GM21360 (cell line): Measurements from ENCODE around the gene C5orf15.
"Not testable (repeated sequence)": the region's sequence is repeated elsewhere in the genome, so short reads cannot be mapped to it uniquely, and the experiment has no call there.

ENCODE experiments used
- ATAC-seq: cut with Tn5 transposase; IDR thresholded peaks from one replicate; pipeline ENCODE4 v1.9.1; 2021; ENCODE audit warnings: mild to moderate bottlenecking, moderate library complexity; ENCODE audit not compliant: unreplicated experiment

Gene C5orf15

DNA sequence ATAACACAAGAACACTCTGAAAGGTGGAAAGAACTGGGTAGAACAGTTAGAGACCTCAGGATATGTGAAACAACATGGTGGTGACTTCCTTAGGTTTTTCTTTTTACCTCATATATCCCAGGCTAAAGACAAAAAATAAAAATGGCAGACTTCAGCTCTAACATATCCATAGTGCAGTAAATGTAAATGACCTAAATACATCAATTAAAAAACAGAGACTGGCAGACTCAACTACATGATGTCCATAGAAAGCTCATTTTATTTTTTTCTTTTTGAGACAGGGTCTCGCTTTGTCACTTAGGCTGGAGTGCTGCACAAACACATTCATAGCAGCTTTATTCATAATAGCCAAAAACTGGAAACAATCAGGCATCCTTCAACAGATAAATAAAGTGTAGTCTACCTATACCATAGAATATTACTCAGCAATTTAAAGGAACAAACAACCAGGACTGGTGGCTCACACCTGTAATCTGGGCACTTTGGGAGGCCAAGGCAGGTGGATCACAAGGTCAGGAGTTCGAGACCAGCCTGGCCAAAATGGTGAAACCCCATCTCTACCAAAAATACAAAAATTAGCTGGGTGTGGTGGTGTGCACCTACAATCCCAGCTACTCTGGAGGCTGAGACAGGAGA lies 4.8 kb downstream of the C5orf15 start:
- ATAC-seq = no peak

DNA sequence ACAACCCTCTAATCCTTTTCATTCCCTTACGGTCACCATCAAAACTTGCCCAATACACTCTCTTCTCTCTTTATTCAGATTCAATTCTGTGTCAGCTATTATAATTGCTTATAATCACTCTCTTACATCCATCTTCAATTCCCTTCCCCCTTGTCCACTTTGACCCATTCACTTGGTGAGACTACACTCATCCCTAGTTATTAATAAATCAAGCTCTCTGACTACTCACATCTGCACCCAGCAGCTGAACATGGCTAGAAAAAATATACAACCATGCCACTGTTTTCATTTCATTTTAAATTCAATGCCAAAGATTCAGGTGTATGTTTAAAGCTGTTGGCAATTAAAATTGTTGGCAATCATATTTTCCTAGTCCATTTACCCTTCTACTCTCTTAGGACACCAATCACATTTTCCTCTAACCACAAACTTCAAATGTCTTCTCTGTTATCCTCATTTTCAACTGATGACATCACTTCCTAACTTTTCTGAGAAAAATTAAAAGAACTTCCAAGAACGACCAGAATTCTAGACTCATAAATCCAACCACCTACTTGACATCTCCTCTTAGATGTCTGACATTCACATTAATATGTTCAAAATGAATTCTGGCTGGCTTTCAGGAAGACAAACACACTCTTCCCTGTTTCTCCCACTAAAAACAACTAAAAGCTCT lies 5.5 kb downstream of the C5orf15 start:
- no peak for ATAC-seq

DNA sequence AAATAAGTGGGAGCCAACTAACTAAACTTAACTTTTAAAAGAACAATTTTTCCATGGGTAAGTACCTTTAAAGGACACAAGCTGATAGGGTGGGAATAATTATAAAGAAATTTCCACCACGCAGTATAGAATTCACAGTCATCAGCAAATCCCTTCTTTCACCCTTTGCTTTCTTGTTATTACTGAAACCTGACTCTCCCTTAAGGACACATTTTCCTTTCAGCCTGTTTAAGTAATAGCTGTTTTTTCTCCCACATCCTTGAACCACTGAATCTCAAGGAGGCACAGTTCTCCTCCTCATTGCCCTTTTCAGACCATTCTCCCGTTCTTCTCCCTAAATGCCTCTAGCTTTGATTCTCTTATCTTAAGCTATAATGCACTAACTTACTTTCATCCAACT lies 6.3 kb downstream of the C5orf15 start:
- no peak for ATAC-seq

DNA sequence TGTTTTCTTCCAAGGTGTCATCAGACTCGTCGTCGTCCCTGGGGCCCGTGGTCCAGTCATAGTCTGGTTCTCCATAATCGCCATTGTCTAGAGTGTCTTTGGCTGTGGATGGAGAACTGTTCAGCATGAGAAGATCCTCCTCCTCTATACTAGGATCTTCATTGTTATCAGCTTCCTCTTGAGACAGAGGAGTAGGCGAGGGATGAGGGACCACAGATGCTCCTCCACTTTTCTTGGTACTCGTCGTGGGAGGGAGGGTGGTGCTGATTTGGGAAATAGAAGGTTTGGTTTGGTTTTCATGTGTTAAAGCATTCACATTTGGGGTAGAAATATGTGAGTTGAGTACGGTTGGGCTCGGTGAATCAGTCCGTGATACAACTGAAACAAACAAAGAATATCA lies 8.8 kb downstream of the C5orf15 start:
- ATAC-seq = no peak

DNA sequence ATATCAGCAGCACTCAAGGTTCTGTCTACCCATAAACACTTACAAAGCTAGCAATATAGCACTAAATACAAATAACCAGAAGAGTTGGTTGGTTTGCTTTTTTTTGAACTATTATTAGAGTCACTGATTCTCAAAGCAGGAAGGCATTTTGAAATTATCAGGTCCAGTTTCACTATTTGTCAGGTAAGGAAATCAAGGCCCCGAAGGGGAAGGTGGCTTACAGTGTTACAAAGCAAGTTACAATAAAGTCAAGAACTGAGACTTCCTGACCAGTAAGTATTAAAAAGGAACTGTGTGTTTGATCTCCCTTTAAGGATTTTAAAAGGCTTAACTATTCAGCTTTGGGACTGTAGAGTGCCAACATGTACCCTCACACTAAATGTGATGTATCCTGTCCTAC lies 10.8 kb downstream of the C5orf15 start:
- peak; percentile 71 for ATAC-seq

DNA sequence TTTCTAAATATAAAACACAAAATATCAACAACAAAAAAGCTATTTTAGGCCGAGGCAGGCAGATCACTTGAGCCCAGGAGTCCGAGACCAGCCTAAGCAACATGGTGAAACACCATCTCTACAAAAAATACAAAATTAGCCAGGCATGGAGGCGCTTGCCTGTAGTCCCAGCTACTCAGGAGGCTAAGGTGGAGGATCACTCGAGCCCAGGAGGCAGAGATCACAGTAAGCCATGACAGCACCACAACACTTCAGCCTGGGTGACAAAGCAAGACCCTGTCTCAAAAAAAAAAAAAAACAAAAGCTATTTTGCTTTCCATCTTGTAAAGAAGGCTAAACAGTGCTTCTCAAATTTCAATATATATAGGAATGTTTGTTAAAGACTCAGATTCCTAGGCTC lies 11.3 kb downstream of the C5orf15 start:
- no peak for ATAC-seq

DNA sequence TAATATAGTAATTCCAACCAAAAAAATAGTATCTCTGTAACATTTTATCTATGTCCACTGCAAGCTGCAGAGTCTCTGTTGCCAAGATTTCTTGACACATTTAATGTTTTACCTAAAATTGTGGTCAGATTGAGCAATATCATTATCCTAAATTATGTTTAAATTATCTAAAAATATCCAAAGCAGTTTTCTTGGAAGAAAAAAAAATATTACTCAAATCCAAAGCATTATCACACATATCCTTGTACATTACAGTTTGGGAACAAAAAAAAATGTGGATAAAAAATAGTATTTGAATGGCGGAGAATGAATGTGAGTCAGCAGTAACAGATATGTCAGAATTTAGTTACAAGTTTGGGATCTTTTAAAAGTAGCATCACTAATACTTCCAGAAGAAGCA lies 12.2 kb downstream of the C5orf15 start:
- not testable (repeated sequence) for ATAC-seq

DNA sequence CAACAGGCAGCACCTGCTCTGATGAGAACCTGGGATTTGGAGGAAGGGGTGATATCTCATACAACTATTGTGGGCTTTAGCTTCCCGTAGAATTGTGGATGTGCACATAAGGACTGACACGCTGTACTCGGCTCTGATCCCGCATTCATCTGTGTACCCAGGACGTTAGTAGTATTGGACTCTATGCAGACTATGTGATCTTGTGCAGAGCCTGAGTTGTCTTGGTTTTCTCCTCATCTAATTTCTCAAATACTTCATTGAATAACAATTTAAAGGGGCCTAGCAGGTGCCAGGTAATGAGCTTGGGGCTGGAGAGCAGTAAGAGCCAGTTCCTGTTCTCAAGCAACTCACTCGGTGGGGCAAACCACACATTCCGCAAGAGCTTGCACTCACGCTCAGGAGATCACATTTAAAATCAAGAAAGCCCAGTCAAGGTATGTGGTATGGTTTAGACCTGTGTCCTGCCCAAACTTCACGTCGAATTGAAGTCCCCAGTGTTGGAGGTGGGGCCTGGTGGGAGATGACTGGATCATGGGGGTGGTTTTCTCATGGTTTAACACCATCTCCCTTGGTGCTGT lies 14.8 kb downstream of the C5orf15 start:
- no peak for ATAC-seq

DNA sequence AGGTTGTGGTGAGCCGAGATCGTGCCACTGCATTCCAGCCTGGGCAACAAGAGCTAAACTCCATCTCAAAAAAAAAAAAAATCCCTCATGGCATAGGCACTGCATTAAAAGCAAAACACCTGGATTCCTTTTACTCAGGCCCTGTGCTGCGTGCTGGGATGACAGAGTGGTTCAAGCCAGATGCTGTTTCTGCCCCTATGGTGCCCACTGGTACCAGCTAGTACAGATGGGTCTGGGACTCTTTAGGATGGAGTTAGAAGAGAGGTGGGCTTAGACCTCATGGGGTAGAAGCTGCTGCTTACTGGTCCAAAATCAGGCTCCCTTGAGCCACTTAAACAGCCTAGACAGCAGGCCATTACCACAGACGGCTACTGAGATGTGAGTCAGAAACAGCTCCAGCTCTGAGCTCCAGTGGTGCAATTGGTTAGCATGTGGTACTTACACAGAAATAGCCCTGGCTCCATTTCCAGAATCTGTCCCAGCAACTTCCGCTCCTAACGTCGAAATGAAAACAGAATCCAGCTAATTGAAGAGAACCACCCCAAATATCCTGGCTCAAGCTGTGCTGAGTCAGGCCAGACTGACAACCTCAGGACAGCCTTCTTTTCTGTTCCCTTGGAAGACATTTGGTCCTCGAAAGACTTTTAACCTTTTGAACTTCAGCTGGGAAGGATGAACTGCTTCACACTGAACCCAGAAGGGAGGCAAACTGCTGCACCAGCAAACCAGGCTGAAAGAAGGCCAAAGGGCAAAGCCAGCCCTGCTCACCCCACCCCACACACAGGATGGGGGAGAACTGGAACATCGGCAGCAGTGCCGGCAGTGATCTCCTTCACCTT lies 15.5 kb downstream of the C5orf15 start:
- ATAC-seq = no peak

DNA sequence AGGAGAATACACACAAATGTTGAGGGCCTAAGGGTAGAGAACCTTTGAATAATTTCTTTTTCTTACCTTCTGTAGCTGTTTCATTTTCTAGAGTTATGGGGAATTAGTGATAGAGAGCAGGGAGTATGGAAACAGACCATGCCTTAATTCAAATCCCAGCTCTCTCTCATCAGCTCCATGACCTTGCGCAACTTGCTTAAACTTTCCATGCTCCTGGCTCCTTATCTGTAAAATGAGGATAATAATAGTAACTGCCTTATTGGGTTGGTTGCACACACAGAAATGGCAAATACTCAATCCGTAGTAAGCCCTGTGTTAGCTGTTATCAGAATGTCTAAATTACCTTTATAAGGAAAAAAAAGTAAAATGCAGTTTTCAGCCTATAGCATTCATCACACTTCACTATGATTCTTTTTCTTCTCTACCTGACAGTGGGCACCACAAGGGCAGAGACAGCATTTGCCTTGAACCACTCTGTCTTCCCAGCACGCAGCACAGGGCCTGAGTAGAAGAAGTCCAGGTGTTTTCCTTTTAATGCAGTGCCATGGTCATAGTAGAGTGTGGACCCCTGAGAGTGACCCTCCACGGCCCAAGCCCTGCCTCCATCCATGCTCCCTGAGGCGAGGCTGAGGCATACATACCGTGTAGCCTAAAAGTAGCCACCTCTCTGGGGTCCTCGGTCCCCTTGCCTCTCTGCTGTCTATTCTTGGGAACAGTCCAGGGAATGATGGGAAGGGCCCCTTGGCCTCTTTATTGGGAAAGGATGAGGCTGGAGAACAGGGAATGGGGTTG lies 17.4 kb downstream of the C5orf15 start:
- ATAC-seq = no peak

DNA sequence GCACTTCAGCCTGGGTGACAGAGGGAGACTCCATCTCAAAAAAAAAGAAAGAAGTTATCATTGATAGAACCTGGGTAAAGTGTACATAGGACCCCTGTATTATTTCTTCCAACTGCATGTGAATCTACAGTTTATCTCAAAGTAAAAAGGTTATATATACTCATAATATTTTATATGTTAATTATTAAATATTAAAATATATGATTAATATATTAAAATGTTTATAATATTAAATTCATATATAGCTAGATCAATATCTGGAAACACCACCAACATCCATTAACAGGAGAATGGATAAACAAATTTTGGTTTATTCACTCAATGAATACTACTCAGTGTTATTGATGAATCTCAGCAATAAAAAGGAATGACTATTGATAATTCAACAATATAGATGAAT lies 19.7 kb downstream of the C5orf15 start:
- no peak for ATAC-seq

DNA sequence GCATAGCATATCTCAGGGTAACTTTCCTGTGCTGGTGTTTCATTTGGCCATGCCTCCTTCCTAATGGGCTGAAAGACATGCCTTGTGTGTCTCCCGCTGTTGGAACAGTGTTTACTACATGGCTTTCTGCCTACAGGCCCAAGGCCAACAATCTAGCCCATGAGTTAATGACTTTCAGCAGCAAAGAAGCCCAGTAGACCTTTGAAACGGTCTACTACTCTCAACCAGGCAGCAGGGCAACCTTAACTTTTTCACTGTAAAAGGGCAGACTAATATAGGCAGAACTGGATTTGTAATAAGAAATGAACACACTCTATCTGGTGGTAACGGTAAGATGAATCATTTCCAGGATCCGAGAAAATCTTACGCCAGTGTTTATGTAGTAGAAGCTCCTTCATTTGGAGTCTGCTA lies 21.0 kb downstream of the C5orf15 start:
- ATAC-seq = no peak

DNA sequence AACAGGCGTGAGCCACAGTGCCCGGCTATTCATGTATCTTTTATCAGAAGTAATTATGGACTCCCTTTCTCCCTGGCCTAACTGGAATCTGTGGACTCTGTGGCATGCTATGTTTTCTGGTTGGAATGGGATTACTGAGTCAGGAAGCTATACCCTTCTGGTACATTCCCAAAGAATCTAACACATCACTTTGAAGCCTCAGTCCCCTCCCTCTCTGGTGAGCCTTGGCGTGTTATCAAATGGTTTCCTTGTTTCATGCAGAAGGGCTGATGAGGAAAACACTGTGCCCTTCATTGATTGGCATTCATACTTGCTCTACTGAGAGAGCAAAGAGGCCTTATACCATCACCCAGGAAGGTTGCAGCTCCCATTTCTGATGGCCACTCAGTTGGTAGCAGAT lies 22.9 kb downstream of the C5orf15 start:
- no peak for ATAC-seq

DNA sequence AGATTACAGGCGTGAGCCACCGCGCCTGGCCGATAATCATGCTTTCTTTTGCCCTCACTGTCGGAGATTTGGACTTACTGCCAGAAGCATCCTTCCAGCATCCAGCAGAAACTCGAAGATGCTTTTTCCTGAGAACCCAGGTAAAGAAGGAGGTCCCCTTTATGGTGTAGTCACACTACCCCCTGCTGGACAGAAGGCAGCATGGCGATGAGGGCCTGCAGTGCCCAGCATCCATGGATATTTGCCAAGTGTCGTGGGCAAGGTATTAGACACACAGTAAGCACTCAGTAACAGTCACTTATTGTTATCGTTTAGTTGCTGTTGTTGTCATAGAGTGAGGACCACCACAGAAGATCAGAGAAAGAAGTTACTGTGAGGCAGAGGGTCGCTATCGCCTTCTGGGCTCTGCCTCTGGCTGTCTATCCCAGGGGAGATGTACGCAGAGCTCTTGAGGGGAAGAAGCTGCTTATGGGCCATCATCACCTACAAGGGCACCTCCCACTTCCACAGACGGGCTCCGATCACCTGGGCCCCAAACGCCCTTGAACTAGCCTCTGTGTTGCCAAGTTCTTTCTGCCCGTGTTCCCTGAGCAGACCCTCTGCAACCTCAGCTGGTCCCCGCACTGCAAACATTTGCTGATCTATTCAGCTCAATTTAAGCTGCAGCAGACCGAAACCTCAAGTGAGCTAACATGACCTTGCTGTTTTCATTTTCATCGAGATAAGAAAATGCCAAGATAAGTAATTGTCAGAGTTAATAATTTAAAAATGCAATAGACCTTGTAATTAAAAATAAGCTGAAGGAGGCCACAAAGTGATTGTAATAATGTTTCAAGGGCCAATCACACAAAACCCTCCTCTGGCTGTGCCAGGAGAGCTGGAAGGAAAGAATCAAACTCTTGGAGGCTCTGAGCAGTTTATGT lies 23.9 kb downstream of the C5orf15 start:
- ATAC-seq = no peak

DNA sequence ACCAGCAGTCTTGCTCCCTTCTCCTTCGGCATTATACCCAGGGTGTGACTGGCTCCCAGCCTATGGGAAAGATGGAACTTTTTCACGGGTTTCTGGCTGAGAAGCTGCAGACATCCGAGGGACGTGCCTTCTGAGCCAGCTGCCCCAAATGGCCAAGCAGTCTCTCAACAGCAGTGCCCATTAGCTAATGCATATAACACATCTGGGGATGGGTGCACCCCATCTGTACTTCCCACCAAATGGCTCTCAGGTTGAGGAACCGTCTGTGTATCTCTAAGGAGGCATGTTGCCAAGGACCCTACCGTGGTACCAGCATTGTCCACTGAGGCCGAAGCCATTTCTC lies 25.0 kb downstream of the C5orf15 start:
- ATAC-seq = no peak

DNA sequence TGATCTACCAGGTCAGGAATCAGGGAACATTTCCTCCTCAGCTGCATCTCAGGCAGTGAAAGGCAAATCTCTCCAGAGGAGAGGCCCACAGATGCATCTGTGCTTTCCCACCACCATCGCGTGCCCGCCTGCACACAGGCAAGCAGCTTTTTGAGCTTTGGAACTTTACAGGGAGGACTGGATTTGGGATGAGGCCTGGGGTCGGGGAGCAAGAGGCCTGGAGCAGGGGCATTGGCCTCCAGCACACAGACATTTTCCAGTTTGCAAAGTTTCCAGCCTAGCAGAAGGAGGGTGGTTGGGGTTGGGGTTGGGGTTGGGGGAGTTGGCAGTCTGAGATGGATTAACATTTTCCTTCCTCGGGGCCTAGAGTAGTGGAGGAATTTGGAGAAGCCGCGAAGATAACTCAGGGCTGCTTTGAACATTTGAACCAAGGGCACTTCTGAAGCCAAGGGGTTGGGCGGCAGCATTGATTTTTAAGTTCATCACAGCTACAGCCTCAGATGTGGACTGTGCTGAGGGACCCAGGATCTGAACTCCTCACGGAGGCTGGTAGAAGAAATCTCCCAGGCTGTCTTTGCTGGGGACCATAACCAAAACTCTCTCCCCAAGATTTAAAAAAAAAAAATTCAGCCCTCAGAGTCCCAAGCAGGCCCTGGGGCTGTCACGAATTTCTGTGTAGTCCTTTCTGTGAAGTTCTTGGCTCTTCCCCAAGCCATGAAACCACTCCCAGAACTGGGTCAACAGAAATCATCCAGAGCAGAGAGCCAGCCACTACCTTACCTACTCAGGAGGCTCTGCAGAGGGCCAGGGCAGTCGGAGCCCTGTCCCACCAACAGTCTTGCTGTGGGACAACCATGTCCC lies 25.6 kb downstream of the C5orf15 start:
- ATAC-seq = no peak

DNA sequence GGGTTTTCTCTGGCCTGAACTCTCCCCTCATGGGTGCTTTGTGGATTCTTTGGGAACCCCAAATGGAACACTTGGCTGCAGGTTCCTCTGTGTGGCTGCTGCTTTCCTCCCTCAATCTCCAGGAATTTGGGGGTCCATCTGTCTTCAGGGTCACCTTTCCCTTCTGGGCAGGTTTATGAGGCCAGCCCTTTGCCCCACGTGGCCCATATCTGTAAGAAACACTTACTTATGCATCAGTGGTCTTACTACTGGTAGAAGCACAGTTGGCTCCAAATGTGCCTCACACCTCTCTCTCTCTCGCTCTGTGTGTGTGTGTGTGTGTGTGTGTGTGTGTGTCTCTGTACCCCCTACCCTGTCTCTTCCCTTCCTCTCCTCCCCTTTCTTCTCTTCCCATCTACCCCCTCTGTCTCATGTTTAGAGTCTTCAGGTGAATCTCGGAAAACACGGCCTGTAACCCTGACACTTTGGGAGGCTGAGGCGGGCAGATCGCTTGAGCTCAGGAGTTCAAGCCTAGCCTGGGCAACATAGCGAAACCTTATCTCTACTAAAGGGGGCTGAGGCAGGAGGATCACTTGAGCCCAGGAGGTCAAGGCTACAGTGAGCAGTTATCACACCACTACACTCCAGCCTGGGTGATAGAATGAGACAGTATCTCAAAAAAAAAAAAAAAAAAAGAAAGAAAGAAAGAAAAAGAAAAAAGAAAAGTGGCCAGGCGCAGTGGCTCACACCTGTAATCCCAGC lies 26.8 kb downstream of the C5orf15 start:
- ATAC-seq = no peak

DNA sequence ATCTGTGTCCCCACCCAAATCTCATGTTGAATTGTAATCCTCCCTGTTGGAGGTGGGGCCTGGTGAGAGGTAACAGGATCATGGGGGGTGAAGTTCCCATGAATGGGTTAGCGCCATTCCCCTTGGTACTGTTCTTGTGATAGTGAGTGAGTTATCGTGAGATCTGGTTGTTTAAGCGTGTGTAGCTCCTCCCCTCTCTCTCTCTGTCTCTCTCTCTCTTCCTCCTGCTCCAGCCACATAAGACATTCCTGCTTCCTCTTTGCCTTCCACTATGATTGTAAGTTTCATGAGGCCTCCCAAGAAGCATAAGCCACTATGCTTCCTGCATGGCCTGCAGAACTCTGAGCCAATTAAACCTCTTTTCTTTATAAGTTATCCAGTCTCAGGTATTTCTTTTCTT lies 28.8 kb downstream of the C5orf15 start:
- ATAC-seq = no peak
